ENCODE results near the gene PACS2. TPM values are rescaled to one million over a fixed set of nuclear protein-coding genes. Genes with fewer than 3 reads are reported as not detected.

PACS2 gene
- total RNA-seq, 1 experiment from 2014 or later: 72.5 TPM

DNA sequence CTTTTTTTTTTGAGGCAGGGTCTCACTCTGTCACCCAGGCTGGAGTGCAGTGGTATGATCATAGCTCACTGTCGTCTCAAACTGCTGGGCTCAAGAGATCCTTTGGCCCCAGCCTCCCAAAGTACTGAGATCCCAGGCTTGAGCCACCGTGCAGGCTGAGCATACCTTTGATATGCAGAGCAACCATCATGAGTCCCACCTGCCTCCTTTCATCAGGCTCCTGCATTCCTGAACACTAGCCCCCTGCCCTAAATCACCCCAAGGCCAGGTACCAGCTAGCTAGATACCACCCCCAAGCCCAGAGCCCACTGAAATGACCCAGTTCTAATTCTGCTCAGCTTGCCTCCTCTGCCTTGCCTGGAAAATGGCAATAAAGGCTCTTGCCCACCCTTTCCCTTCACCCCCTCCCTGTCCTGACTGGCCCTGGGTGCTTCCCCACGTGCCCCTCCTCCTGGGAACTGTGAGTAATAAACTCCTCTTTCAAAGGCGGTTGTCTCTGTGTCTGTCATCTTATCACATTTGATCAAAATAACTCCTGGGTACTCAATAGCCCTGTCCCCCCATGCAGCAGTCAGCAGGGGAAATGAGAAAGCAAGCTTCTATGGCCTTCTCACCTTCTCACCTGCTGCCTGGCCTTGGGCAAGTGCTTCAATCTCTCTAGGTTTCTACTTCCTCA, 7.4 kb upstream of the PACS2 start:
- Histone ChIP-seq H3K4me2 (ENCODE audit: insufficient read depth, insufficient read length, low read length) (no peak overlapping the region), H3K23ac (ENCODE audit: insufficient read length, low read depth, low read length) (no peak overlapping the region)

More for the DNA sequence above, 7.4 kb upstream of the PACS2 start:
- Histone ChIP-seq H3K4ac (ENCODE audit: low read depth, low read length) (no peak overlapping the region), H3K9me3 (ENCODE audit: control insufficient read depth, low read depth, low read length) (no peaks in the 10 kb centered on the region), H4K8ac (replicated peaks; ENCODE audit: insufficient read length, low read depth, low read length) (no peak overlapping the region), H4K91ac (ENCODE audit: insufficient read length, low read depth, low read length) (no peak overlapping the region), H3K56ac (ENCODE audit: insufficient read length, low read depth, low read length) (no peak overlapping the region), H3K27ac (ENCODE audit: insufficient read length, low read depth, low read length) (no peak overlapping the region), H3K27me3 (ENCODE audit: insufficient read depth, low read length) (no peaks in the 10 kb centered on the region), H2BK12ac (ENCODE audit: insufficient read length, low read depth, low read length) (no peak overlapping the region), H2AFZ (ENCODE audit: low read length) (no peak overlapping the region), H3K14ac (ENCODE audit: insufficient read depth, low read length) (no peak overlapping the region), H3K79me1 (ENCODE audit: insufficient read depth, low read depth, low read length, poor library complexity, severe bottlenecking) (no peaks in the 10 kb centered on the region), H2BK5ac (ENCODE audit: insufficient read length, low read length) (no peak overlapping the region), H4K5ac (ENCODE audit: insufficient read length, low read depth, low read length) (no peak overlapping the region), H2AK5ac (ENCODE audit: insufficient read length, low read length) (no peak overlapping the region), H2BK15ac (ENCODE audit: low read depth, low read length) (no peak overlapping the region), H3K9ac (ENCODE audit: extremely low read depth, insufficient read length, low read length) (no peak overlapping the region), H4K20me1 (ENCODE audit: control insufficient read depth, insufficient read depth, insufficient read length) (no peaks in the 10 kb centered on the region), H3K18ac (ENCODE audit: insufficient read length, low read depth, low read length) (no peak overlapping the region), H2BK20ac (ENCODE audit: low read depth, low read length, poor library complexity, severe bottlenecking) (no peak overlapping the region), H3K23me2 (ENCODE audit: insufficient read length, low read depth, low read length, poor library complexity, severe bottlenecking) (no peaks in the 10 kb centered on the region), H3T11ph (ENCODE audit: low read length) (no peak overlapping the region), H2BK120ac (ENCODE audit: low read depth, low read length, poor library complexity, severe bottlenecking) (no peak overlapping the region), H3K79me2 (ENCODE audit: insufficient read depth, low read length) (no peaks in the 10 kb centered on the region), H3K4me1 (ENCODE audit: insufficient read depth, low read length) (no peaks in the 10 kb centered on the region; the same call in 1 of the 2 replicates)
- WGBS (ENCODE audit: extremely low coverage, insufficient read length, low lambda C conversion rate): no CpG with 5 or more reads among the region's 4 CpGs
- Mint-ChIP-seq H3K27me3 (ENCODE audit: low read depth) (peaks cover 30% of the 10 kb centered on the region), H3K9me3 (no peaks in the 10 kb centered on the region), H3K4me1 (peaks cover 18 to 26% of the 10 kb centered on the region in 2 experiments), H3K27ac (peak overlapping the region in 1 of 3 experiments; percentile 49; a peak in 1 of 7 replicates), H3K36me3 (ENCODE audit: insufficient read depth in 1 of 3, low read depth in 3 of 3) (no peaks in the 10 kb centered on the region), H3K4me3 (peak overlapping the region in 1 of 2 experiments; percentile 62; a peak in 1 of 5 replicates)
- DNase-seq: peak; percentile 55
- TF ChIP-seq, protein P1, sequence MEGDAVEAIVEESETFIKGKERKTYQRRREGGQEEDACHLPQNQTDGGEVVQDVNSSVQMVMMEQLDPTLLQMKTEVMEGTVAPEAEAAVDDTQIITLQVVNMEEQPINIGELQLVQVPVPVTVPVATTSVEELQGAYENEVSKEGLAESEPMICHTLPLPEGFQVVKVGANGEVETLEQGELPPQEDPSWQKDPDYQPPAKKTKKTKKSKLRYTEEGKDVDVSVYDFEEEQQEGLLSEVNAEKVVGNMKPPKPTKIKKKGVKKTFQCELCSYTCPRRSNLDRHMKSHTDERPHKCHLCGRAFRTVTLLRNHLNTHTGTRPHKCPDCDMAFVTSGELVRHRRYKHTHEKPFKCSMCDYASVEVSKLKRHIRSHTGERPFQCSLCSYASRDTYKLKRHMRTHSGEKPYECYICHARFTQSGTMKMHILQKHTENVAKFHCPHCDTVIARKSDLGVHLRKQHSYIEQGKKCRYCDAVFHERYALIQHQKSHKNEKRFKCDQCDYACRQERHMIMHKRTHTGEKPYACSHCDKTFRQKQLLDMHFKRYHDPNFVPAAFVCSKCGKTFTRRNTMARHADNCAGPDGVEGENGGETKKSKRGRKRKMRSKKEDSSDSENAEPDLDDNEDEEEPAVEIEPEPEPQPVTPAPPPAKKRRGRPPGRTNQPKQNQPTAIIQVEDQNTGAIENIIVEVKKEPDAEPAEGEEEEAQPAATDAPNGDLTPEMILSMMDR (conservative IDR thresholded peaks at IDR 0.05): no peak
